OCI-LY7 (cell line): ENCODE measurements around the gene FMO2. TPM values are rescaled to one million over a fixed set of nuclear protein-coding genes. Genes with fewer than 3 reads are reported as not detected.
A peak's percentile ranks its signal among the peaks of the same experiment; 100 is the strongest.

Source experiments
- BruUV-seq: library from RNA; stranded (reverse); fragments of 400-500 nt; replicated peaks from 2 replicates; lab custom pipeline; 2021; lab: Mats Ljungman, UMichigan
- CTCF ChIA-PET: fragments of 300-600 bp; sonication (Branson Sonifier 250); formaldehyde crosslinking; loops from one replicate; lab custom pipeline; 2022; ENCODE audit warnings: antibody characterized with exemption; ENCODE audit not compliant: unreplicated experiment; lab: Charles Lee
- POLR2A ChIA-PET: fragments of 300-600 bp; sonication (Branson Sonifier 250); formaldehyde crosslinking; loops from one replicate; lab custom pipeline; 2022; ENCODE audit warnings: antibody characterized with exemption; lab: Charles Lee
- DNase-seq: peaks from one replicate; pipeline ENCODE4 v3.0.0-alpha.2; 2015; ENCODE audit warnings: low spot score
- H2AFZ ChIP-seq: fragments of 200-600 bp; sonication (generic), shearing (Covaris generic); 2 replicates; pipeline ENCODE4 v1.6.1; 2014; ENCODE audit warnings: mild to moderate bottlenecking, antibody characterized with exemption, low read length, moderate library complexity
- H3K27ac ChIP-seq: fragments of 200-600 bp; sonication (generic); 2 replicates; pipeline ENCODE4 v1.5.1; 2014; ENCODE audit warnings: mixed run types, low read depth, mild to moderate bottlenecking, moderate library complexity, low read length, inconsistent platforms; ENCODE audit not compliant: poor library complexity, severe bottlenecking
- H3K36me3 ChIP-seq: fragments of 200-600 bp; sonication (generic); 2 replicates; pipeline ENCODE4 v1.6.1; 2014; ENCODE audit warnings: mild to moderate bottlenecking, antibody characterized with exemption, low read length, moderate library complexity, mixed read lengths; ENCODE audit not compliant: insufficient read depth
- H3K4me1 ChIP-seq: fragments of 200-600 bp; sonication (generic); 2 replicates; pipeline ENCODE4 v1.5.1; 2014; ENCODE audit warnings: mild to moderate bottlenecking, low read length; ENCODE audit not compliant: insufficient read depth, poor library complexity, severe bottlenecking
- H3K4me2 ChIP-seq: fragments of 200-600 bp; sonication (generic); 2 replicates; pipeline ENCODE4 v1.6.1; 2014; ENCODE audit warnings: mild to moderate bottlenecking, low read length
- H3K4me3 ChIP-seq: fragments of 200-600 bp; sonication (generic); 2 replicates; pipeline ENCODE4 v1.5.1; 2014; ENCODE audit warnings: mild to moderate bottlenecking, low read depth, low read length; ENCODE audit not compliant: poor library complexity, severe bottlenecking
- H3K79me2 ChIP-seq: fragments of 200-600 bp; sonication (generic); 2 replicates; pipeline ENCODE4 v1.6.1; 2016; ENCODE audit warnings: low read depth, mild to moderate bottlenecking, low read length, moderate library complexity, mixed read lengths; ENCODE audit not compliant: insufficient read depth
- H3K9me2 ChIP-seq: fragments of 200-600 bp; sonication (generic); 2 replicates; pipeline ENCODE4 v1.6.1; 2016; ENCODE audit warnings: mild to moderate bottlenecking, low read length, mixed read lengths; ENCODE audit not compliant: insufficient read depth
- H3K9me3 ChIP-seq: fragments of 200-600 bp; sonication (generic); 2 replicates; pipeline ENCODE4 v1.6.1; 2014; ENCODE audit warnings: mild to moderate bottlenecking, mixed run types, low read length, mixed read lengths
- H4K20me1 ChIP-seq: fragments of 200-600 bp; sonication (generic); 2 replicates; pipeline ENCODE4 v1.6.1; 2014; ENCODE audit warnings: mild to moderate bottlenecking, antibody characterized with exemption, low read length, moderate library complexity, mixed read lengths; ENCODE audit not compliant: insufficient read depth
- EZH2phosphoT487 ChIP-seq: fragments of 200-600 bp; sonication (generic); IDR thresholded peaks from 2 replicates; pipeline ENCODE4 v1.6.1; 2018; ENCODE audit warnings: low read depth, borderline replicate concordance, mild to moderate bottlenecking, mixed run types, antibody characterized with exemption, low read length, moderate library complexity, mixed read lengths
- intact Hi-C: fragments of 100-400 bp; cut with micrococcal nuclease; formaldehyde crosslinking; loops from one replicate; pipeline ENCODE4 v1.10.0; 2022; ENCODE audit not compliant: unreplicated experiment
- total RNA-seq, 2 experiments: library from RNA; depleted of rRNA in 1 of 2; stranded (reverse); fragments of >200 nt in 1 of 2; shearing (Covaris generic) in 1 of 2; gene quantifications; 2 replicates each; pipeline ENCODE4 v1.2.3, GENCODE V29; 2014 to 2022
- TF ChIP-seq, protein P1 (sequence below): fragments of 200-600 bp; sonication (generic); conservative IDR thresholded peaks from 2 replicates; pipeline ENCODE4 v1.5.1; 2014; ENCODE audit warnings: mild to moderate bottlenecking, antibody characterized with exemption, low read length, moderate library complexity, mixed read lengths

Gene FMO2
- total RNA-seq, 2 experiments from 2014 or later: not detected

GRCh38 chr1:171252482-171252881, 67.4 kb downstream of the FMO2 start:
- peak overlapping the region; percentile 87 for H3K4me2 ChIP-seq
- DNase-seq: peak; percentile 98
- H2AFZ ChIP-seq: peak overlapping the region; percentile 66; the same call in 1 of the 2 replicates
- H3K4me3 ChIP-seq: peak overlapping the region; percentile 76
- H3K9me3 ChIP-seq: no peaks in the 10 kb centered on the region
- peaks cover 61% of the 10 kb centered on the region for H3K4me1 ChIP-seq
- H3K36me3 ChIP-seq: peaks cover 2% of the 10 kb centered on the region
- ChIA-PET POLR2A (interaction anchor here (0.6 to 5.6 kb wide), 3 partner anchors 8 to 34 kb away, joined by 3 to 40 read pairs (median 3); no protein-coding TSS in a partner anchor), CTCF (interaction anchor here (2.7 kb wide), 1 partner anchor 29 kb away, joined by 6 read pairs; no protein-coding TSS in a partner anchor)
- BruUV-seq: no TSS peak
- intact Hi-C loops: loop anchor here (1.0 to 5.0 kb wide), 5 partner anchors 27 to 720 kb away; partner anchors contain the start of genes GORAB, PRRC2C and VAMP4
- H4K20me1 ChIP-seq: no peaks in the 10 kb centered on the region
- TF ChIP-seq, protein P1, sequence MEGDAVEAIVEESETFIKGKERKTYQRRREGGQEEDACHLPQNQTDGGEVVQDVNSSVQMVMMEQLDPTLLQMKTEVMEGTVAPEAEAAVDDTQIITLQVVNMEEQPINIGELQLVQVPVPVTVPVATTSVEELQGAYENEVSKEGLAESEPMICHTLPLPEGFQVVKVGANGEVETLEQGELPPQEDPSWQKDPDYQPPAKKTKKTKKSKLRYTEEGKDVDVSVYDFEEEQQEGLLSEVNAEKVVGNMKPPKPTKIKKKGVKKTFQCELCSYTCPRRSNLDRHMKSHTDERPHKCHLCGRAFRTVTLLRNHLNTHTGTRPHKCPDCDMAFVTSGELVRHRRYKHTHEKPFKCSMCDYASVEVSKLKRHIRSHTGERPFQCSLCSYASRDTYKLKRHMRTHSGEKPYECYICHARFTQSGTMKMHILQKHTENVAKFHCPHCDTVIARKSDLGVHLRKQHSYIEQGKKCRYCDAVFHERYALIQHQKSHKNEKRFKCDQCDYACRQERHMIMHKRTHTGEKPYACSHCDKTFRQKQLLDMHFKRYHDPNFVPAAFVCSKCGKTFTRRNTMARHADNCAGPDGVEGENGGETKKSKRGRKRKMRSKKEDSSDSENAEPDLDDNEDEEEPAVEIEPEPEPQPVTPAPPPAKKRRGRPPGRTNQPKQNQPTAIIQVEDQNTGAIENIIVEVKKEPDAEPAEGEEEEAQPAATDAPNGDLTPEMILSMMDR: no peak
- no peak for TF ChIP-seq EZH2phosphoT487
- no peaks in the 10 kb centered on the region for H3K9me2 ChIP-seq
- H3K79me2 ChIP-seq: peaks cover 13% of the 10 kb centered on the region; the same call in 1 of the 2 replicates
- H3K27ac ChIP-seq: peak overlapping the region; percentile 91

GRCh38 chr1:171254859-171255258, 69.8 kb downstream of the FMO2 start:
- no peak overlapping the region for H3K27ac ChIP-seq
- no peaks in the 10 kb centered on the region for H3K9me3 ChIP-seq
- peaks cover 62% of the 10 kb centered on the region for H3K4me1 ChIP-seq
- ChIA-PET POLR2A (interaction anchor here (1.1 to 5.6 kb wide), 4 partner anchors 9 to 59 kb away, joined by 3 to 40 read pairs (median 4); partner anchors contain the start of gene FMO4), CTCF (interaction anchor here (0.6 to 1.0 kb wide), 2 partner anchors 16 to 49 kb away, joined by 3 read pairs; no protein-coding TSS in a partner anchor)
- no peak overlapping the region for H3K4me3 ChIP-seq
- no peaks in the 10 kb centered on the region; the same call in 1 of the 2 replicates for H3K36me3 ChIP-seq
- no TSS peak for BruUV-seq
- no peaks in the 10 kb centered on the region for H3K9me2 ChIP-seq
- H3K79me2 ChIP-seq: peaks cover 11% of the 10 kb centered on the region; the same call in 1 of the 2 replicates
- no peaks in the 10 kb centered on the region for H4K20me1 ChIP-seq
- H3K4me2 ChIP-seq: no peak overlapping the region
- no peak overlapping the region for H2AFZ ChIP-seq
- DNase-seq: no peak
- intact Hi-C loops: loop anchor here (5.0 kb wide), 3 partner anchors 232 to 723 kb away; partner anchors contain the start of genes GORAB, PRRC2C and VAMP4
- TF ChIP-seq, protein P1: no peak
- no peak for TF ChIP-seq EZH2phosphoT487
